Dermis blood vessel endothelial cell (primary cell): ENCODE measurements around the gene NVL. TPM values are rescaled to one million over a fixed set of nuclear protein-coding genes. Genes with fewer than 3 reads are reported as not detected.
"Not testable (repeated sequence)": the region's sequence is repeated elsewhere in the genome, so short reads cannot be mapped to it uniquely, and the experiment has no call there.

Experiments
- DNase-seq: peaks from one replicate; pipeline ENCODE4 v3.0.0; 2010
- total RNA-seq: library from RNA; depleted of rRNA; stranded (reverse); fragments of >200 nt; gene quantifications from 2 replicates; pipeline ENCODE4 v1.2.3, GENCODE V29; 2014

The NVL gene
- total RNA-seq, 1 donor from 2014 or later, result 31.0 TPM

DNA sequence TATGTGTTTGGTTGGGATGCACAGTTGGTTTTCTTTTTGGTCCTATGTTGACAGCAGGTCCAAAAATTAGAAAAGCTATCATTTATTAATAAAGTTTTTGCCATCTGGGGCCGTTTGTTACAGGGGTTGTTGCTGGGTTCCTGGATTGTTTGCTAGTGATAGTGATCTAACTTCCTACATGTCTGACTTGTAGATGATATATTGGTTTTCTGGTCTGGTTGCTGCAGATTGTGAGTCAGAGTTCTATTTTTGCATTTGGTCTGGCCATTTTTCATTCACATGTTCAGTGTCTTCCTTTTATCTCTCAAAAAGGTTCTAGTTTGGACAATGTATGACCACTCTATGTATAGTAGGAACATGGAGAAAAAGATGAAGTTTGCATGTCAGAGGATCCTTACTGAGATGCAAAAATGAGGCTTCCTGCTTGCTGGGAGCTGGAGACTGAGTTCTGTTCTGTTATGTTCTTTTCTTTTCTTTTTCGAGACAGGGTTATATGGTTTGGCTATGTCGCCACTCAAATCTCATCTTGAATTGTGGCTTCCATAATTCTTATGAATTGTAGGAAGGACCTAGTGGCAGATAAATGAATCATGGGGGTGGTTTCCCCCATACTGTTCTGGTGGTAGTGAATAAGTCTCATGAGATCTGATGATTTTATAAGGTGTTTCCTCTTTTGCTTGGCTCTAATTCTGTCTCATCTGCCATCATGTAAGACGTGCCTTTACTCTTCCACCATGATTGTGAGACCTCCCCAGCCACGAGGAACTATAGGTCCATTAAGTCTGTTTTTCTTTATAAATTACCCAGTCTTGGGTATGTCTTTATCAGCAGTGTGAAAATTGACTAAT lies 4.2 kb upstream of the NVL start:
- DNase-seq, result peak; percentile 22

DNA sequence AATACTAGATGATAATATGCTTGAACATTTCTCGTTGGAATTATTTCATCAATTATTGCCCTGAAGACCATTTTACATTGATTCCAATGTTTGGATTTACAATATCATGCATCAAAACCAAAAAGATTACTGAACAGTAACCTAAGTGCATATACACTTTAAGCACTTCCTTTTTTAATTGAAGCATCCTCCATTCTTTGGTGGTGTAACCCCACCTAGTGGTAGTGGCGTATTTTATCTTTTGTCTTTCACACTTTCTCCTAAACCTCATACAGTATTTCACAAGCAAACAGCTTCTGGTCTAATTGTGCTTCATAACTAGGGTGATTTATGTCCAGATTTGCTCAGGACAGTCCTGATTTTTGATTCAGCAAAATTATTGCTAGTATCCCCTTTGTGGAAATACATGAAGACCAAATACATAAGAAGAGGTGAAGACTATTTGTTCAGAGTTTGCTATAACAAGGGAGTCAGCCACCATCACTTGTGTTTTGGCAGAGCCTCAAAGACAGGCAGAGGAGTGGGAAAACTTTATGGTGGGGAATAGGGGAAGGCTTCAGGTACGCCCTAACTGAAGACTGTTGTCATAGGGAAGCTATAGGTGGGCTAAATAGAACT lies 3.4 kb upstream of the NVL start:
- peak; percentile 79 for DNase-seq

DNA sequence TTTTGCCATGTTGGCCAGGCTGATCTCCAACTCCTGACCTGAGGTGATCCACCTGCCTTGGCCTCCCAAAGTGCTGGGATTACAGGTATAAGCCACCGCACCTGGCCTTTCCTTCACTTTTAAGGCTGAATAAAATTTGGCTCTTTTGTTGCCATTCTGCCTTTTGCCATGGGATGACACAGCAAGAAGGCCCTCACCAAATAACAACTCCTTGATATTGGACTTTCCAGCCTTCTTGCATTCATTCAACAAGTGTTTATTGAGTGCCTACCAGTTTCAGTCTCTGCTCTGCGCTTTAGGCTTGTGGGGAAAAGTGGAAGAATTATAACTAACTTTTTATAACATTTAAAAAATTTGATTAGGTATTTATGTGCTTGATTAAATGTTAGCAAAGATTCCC lies 1.9 kb upstream of the NVL start:
- no peak for DNase-seq

DNA sequence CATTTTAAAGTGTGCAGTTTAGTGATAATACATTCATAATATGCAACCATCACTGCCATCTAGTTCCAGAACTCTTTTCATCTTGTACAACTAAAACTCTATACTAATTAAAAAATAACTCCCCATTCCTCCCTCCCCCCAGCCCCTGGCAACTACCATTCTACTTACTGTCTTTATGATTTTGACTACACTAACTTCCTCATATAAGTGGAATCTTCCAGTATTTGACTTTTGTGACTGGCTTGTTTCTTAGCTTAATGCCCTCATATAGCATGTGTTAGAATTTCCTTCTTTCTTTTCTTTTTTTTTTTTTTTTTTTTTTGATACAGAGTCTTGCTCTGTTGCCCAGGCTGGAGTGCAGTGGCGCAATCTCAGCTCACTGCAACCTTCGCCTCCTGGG lies 1.4 kb upstream of the NVL start:
- no peak for DNase-seq

DNA sequence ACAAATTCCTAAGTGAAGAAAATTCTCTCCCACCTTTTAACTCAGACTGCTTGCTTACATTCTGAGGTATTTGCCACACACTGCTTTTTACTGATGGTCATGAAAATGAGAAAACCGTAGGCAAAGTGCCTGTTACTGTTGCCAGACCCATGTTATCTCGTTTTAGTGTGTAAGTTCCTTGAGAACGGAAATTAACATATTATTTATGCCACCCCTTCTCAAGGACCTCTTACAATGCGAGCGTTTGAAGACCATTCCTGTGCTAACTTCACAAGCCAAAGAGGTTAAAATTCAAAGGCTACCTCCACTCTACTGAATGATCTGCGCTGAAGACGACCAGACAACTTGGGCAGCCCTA lies 509 bp downstream of the NVL start:
- no peak for DNase-seq

DNA sequence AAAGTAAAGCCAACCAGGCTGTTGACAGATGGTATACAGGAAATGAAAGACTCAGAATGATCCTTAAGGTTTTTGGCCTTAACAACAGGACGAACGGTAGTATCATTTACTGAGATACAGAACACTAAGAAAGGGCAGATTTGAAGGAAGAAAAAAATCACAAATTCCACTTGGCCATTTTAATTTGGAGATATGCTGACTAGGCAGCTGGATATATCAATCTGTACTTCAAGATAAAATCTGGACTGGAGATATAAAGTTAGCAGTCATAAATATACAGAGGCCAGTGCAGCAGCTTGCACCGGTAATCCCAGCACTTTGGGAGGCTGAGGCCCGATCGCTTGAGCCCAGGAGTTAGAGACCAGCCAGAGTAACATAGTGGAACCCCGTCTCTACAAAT lies 1.3 kb downstream of the NVL start:
- DNase-seq, result no peak

DNA sequence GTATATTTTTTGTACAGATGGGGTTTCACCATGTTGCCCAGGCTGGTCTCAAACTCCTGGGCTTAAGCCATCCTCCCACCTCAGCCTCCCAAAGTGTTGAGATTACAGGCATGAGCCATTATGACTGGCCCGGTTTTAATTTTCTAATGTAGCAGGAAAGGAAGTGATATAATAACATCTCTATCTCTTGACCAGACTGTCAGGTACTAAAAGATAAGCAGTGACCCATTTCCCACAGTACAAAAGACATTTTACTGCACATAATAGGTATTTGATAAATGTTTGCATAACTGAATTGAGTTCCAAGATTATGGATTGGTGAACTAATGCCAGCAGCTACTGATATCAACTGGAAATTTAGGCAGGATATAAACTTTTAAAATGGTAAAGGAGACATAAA lies 4.0 kb downstream of the NVL start:
- peak; percentile 11 for DNase-seq

DNA sequence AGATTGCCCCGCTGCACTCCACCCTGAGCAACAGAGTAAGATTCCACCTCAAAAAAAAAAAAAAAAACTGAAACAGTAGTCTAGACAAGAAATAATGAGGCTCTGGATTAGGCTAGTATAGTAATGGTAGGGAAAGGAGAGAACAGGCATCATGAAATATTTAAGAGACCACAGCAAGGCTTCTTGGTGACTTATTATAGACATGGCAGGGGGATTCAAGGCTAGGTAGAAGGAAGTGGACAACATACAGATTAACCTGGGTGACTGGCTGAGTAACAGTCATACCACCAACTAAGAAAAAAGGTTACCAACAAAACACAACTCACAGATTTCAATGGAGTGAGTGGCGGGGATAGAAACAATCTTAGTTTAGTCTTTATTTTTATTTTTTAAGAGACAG lies 8.3 kb downstream of the NVL start:
- no peak for DNase-seq

DNA sequence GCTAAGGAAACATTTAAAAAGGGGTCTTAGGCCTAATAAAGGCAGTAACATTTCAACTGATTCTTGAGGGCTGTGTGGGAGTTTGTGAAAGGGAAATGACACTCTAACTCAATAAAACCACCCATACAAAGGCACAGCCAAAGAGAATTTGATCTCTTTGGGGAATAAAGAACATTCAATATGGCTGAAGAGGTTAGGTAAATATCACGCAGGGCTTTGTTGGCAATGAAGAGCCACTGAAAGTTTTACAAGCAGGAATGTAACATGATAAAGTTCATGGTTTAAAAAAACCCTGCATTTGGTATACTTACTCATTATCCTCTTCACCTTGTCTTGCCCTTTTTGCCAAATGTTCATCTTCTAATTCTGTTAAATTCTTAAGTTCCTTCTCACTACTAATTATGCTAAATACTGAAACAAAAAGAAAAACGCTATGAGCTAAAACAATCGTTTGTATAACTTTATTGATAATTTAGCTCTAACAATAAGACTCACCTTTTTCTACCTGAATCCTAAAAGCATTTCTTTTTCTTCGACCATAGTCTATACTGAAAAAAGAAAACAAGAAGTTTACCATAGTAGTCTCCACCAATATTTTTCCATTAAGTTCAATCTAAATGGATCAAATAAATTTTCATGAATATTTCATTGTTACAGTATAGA lies 12.5 kb downstream of the NVL start:
- DNase-seq, result no peak

DNA sequence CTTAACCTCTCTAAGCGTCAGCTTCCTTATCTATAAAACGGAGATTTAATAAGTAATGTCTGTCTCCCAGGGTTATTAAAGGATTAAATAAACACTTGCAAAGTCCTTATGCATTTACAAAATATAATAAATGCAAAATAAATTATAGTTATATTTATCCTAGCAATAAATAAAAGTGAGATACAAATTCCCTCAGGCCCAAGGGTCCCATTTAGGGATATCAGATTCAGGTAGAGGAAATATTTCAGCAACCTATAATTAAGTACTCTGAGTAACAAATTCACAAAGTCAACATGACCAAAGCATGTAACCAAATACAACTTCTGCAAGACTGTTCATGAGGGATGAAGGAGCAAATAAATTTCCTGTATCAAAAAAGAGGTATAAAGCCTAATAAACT lies 17.9 kb downstream of the NVL start:
- no peak for DNase-seq

DNA sequence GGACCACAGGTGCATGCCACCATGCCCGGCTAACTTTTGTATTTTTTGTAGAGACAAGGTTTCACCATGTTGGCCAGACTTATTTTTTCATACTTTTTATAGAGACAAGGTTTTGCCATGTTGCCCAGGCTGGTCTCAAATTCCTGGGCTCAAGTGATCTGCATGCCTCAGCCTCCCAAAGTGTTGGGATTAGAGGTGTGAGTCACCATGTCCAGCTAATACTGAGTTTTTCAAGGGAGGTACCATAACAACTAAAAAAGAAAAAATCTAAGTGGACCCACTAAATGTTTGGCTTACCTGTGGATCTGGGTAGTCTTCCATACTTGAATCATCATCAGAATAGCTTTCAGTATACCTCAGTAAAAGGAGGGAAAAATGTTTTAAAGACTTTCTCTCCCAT lies 18.5 kb downstream of the NVL start:
- not testable (repeated sequence) for DNase-seq

DNA sequence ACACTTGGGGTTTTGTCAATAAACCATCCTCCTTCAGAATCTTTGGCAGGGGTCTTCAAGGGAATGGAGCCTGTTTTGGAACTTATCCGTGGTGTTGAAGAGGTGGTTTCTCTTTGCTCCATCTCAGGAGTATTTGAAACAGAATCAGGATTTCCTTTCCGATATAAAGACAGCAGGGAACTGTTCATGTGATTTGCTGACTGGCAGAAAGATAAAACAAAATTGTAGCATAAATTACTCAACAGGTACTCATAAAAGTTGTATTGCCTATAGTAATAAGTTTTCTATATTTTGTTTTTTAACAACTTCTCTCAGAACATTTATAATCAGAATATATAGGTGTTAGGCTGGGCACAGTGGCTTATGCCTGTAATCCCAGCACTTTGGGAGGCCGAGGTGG lies 21.9 kb downstream of the NVL start:
- no peak for DNase-seq

DNA sequence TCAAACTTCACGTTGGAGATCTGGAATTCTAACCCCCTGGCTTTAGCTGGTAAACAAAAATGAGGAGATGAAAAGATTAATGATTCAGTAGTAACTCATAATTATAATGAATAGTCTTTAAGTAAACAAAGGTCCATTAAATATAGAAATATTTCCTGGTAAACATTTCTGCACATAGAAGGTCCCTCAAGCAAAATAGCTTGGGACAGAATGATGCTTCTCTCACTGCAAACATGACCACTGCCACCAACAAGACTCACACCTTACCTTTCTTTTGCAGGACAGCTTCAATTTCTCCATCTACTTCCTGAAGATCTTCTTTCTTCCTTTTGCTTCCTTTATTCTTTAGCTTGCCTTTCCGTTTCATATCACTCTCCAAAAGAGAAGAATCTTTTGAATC lies 25.2 kb downstream of the NVL start:
- DNase-seq, result no peak

DNA sequence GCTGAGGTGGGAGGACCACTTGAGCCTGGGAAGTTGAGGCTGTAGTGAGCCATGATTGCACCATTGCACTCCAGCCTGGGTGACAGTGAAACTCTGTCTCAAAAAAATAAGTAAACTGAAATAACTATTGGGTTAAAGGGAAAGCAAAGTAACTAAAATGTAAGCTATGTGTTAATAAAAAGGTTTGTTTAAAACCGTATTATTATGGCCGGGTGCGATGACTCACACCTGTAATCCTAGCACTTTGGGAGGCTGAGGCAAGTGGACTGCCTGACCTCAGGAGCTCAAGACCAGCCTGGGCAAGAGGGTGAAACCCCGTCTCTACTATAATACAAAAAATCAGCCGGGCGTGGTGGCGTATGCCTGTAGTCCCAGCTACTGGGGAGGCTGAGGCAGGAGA lies 27.0 kb downstream of the NVL start:
- DNase-seq, result no peak

DNA sequence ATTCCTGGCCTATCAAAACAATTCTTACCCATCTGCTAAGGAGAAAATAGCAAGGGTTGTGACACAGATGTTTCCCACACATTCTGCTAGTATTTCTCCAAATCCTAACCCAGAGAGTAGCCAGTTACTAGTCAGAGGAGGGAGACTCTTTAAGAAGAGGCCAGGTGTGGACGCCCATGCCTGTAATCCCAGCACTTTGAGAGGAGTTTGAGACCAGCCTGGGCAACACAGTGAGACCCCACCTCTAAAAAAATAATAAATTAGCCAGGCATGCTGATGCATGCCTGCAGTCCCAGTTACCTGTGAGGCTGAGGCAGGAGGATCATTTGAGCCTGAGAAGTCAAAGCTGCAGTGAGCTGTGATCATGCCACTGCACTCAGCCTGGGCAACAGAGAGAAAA lies 28.6 kb downstream of the NVL start:
- no peak for DNase-seq

DNA sequence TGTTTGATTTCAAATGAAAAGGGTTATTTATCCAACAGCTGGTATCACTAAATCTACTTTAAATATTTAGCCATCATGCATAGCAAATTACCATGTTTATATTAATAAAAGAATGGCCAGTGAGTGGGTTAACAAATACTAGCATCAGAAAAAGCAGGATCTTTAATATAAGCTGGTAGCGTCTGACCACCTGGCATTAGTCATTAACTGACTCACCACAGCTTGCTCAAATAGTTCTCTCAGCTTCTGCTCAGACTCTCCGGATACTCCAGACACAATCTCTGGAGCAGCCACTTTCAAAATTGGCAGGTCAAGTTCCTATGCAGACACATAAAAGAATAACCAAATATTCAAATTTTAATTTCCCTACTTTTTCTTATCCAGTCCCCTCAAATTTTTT lies 29.6 kb downstream of the NVL start:
- DNase-seq, result peak; percentile 88

DNA sequence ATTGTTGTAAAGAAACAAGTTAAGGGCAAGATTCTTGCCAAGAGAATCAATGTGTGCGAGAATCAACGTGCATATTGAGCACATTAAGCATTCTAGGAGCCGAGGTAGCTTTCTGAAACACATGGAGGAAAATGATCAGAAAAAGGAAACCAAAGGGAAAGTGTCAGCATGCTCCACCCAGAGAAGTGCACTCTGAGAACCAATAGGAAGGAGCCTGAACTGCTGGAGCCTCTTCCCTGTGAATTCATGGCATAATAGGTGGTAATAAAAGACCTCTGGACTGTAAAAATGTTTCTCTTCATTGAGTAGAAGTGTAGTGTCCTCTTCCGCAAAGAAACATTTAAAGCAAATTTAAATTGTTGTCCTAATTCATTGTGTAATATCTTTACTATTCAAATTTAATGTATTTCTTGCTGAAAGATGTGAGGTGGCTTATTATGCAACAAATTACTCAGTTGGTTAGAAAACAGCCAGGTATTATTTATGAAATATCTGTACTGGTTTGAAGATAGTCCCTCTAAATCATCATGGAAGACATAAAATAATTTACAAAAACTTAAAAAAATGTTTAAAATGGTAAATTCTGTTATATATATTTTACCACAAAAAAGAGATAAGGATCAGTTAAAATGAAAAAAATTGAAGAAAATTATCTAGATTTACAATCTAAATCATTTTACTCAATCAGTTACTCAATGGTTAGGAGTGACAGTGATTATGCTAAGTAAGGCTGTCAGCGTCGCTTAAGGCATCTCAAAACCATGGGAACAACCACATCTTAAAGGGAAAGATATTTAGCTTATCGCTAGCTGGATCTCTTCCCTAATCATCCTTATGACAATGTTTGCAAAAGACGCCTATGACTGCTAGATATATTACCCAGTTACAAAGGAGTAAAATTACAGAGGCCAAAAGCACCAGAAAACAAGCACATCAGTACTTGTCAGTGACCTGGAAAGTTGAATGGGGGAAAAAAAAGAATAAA lies 31.3 kb downstream of the NVL start:
- no peak for DNase-seq

DNA sequence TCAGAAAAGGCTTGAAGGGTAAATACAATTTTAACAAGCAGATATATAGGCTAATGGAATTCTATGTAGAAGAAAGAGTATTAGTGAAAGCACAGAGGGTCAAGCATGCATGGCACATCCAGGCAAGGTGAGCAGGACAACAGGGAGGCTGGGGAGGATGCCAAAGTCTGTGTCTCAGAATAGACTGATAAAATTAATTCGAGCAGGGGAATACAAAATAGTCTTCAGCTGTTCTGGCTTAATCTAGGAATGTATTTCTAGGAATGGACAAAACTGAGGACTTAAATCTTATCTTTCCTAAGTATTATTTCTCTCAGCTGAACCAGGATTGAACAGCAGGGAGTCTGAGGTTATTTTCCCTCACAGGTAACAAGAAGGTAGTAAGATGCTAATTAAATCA lies 35.2 kb downstream of the NVL start:
- no peak for DNase-seq

DNA sequence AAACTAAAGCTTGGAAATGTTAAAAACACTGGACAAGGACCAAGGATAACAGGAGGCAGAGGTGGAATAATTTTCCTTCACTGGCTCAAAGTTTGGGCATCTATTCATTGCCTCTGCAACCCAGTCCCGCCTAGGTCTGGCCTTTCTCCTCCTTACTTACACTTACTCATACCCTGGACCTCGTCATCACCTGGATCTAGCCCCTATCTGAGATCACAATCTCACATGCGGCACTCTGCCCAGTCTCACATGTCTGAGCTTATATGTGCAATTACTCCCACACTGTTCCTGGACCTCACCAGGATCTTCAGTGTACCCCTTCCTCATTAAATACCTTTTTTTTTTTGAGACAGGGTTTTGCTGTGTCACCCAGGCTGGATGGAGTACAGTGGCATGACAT lies 37.6 kb downstream of the NVL start:
- peak; percentile 4 for DNase-seq

DNA sequence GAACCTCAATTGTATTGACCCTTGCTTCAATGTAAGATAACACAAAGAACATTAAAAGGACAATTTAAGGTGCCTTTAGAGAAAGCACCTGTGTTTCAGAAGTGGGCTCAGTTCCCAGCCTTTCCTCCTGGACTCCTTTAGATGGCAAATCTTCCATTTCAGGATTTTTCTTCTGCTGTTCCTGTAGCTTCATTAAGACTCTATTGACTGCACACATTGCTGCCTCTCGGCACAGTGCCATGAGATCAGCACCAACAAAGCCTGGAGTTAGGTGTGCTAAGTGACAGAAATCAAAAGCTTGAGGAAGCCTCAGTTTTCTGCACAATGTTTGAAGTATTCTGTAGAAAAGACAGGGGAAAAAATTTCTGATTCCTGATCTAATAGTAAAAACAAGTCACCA lies 40.6 kb downstream of the NVL start:
- no peak for DNase-seq

DNA sequence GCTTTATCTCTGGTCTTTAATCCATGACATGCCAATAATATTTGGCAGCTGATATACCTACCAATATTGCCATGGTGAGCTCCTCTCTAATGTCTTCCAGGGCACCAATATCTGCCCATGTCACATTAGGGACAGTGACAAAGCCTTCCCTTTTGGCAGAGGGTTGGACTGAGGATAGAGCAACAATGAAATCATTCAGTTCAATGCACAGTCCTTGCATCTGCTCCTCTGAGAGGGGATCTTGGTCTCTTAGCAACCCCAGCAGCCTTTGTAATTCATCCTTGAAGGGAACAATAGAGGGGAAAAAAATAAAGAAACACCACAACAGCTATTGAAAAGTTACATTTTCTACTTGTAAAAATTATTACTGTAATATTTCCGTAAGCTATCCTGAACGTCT lies 42.3 kb downstream of the NVL start:
- DNase-seq, result peak; percentile 56

DNA sequence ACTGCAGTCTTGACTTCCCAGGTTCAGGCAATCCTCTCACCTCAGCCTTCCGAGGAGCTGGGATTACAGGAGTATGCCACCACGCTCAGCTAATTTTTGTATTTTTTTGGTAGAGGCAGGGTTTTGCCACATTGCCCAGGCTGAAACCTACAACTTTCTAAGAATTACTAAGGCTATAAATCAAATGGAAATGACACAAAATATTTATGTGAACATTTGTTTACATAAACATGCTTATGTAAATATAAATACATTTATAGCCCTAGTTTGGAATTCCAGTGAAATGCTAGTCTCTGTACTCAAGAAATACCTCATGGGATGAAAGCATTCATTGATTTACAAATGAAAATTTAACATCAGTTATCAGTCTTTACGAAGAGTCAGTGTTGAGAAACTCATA lies 47.8 kb downstream of the NVL start:
- DNase-seq, result no peak
